Lower leg skin (tissue), 4 donors: ENCODE data around the gene FBXO27. TPM values are rescaled to one million over a fixed set of nuclear protein-coding genes. Genes with fewer than 3 reads are reported as not detected.
"Not testable (repeated sequence)": the region's sequence is repeated elsewhere in the genome, so short reads cannot be mapped to it uniquely, and the experiment has no call there.

Experiments
- DNase-seq, 2 donors: peaks; one replicate each; pipeline ENCODE4 v3.0.0-alpha.2; 2019; ENCODE audit warnings: low spot score in 2 of 2
- H3K4me3 ChIP-seq: fragments of 200-600 bp; sonication (generic); 2 replicates; pipeline ENCODE4 v1.5.1; 2017; ENCODE audit warnings: mild to moderate bottlenecking, low read depth; ENCODE audit not compliant: poor library complexity, severe bottlenecking
- CTCF ChIP-seq, 3 donors: fragments of 450-650 bp; IDR thresholded peaks; one replicate each; pipeline ENCODE4 v1.5.1; 2016; ENCODE audit warnings: antibody characterized with exemption in 3 of 3, mild to moderate bottlenecking in 3 of 3, moderate library complexity in 2 of 3
- POLR2A ChIP-seq, 2 donors: fragments of 450-650 bp; IDR thresholded peaks; one replicate each; pipeline ENCODE4 v1.6.1; 2016 to 2017; ENCODE audit warnings: antibody characterized with exemption in 2 of 2, mild to moderate bottlenecking in 1 of 2, moderate library complexity in 1 of 2
- WGBS, 2 donors: methylation state at CpG; one replicate each; pipeline ENCODE4 v1.1.5; 2018; 5-methylcytosine and 5-hydroxymethylcytosine counted together
- intact Hi-C: fragments of 100-400 bp; cut with DNase I; formaldehyde crosslinking; loops from one replicate; pipeline ENCODE4 v1.15.0; 2023; ENCODE audit warnings: low total_unique reads
- total RNA-seq, 4 donors: library from RNA; depleted of rRNA; stranded (reverse); fragments of >200 nt; gene quantifications; one replicate each; pipeline ENCODE4 v1.1.0, GENCODE V29; 2016

FBXO27 gene
- total RNA-seq, 4 donors from 2014 or later: 25.0 to 33.3 (median 29.1) TPM

DNA sequence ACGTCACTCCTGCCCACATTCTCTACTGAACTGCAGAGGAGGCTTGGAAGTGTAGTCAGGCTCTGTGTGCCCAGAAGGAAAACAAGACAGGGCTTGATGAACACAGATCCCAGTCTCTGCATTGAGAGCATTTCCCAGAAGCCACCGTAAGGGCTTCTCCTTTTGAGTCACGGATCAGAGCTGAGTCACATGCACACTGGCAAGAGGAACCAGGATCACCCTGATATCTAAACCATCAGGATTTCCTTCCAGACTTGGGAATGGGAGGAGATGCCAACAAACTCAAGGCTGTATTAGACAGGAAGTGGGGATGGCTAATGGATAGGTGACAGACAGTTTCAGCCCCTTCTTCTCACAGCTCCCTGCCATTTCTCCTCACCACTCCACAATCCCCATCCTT lies 39.1 kb downstream of the FBXO27 start:
- TF ChIP-seq CTCF (IDR thresholded peaks at IDR 0.05) (no peak), POLR2A (IDR thresholded peaks at IDR 0.05) (no peak)
- peak in 1 of 2 donors; percentile 34 for DNase-seq
- intact Hi-C loops: no loop called here
- no peak overlapping the region for H3K4me3 ChIP-seq
- 37 to 38% methylated on average over 3 of the region's 3 CpGs for WGBS, 2 donors

GRCh38 chr19:38990949-38991697 lies 41.2 kb downstream of the FBXO27 start:
- TF ChIP-seq POLR2A (IDR thresholded peaks at IDR 0.05): no peak
- TF ChIP-seq CTCF (IDR thresholded peaks at IDR 0.05): no peak
- no peak for DNase-seq
- 76 to 78% methylated on average over 13 of the region's 13 CpGs for WGBS, 2 donors
- no peak overlapping the region for H3K4me3 ChIP-seq
- intact Hi-C loops: no loop called here

DNA sequence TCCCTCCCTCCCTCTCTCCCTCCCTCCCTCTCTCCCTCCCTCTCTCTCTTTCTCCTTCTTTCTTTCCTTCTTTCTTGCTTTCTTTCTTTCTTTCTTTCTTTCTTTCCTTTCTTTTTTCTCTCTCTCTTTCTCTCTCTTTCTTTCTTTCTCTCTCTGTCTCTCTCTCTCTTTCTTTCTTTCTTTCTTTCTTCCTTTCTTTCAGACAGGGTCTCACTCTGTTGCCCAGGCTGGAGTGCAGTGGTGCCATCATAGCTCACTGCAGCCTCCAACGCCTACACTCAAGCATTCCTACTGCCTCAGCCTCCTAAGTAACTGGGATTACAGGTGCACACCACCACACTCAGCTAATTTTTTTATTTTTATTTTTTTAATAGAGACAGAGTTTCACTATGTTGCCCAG lies 42.7 kb downstream of the FBXO27 start:
- WGBS, 2 donors: 83 to 85% methylated on average over 1 of the region's 1 CpG
- intact Hi-C loops, H3K4me3 ChIP-seq, DNase-seq: not testable (repeated sequence)

- WGBS, 2 donors: 35 to 43% methylated on average over 8 to 12 of the region's 12 CpGs
- no peak overlapping the region for H3K4me3 ChIP-seq
- intact Hi-C loops: no loop called here
- TF ChIP-seq CTCF (IDR thresholded peaks at IDR 0.05) (no peak), POLR2A (IDR thresholded peaks at IDR 0.05) (no peak)
- no peak for DNase-seq
Observed at GRCh38 chr19:38989066-38989605, 43.2 kb downstream of the FBXO27 start.

DNA sequence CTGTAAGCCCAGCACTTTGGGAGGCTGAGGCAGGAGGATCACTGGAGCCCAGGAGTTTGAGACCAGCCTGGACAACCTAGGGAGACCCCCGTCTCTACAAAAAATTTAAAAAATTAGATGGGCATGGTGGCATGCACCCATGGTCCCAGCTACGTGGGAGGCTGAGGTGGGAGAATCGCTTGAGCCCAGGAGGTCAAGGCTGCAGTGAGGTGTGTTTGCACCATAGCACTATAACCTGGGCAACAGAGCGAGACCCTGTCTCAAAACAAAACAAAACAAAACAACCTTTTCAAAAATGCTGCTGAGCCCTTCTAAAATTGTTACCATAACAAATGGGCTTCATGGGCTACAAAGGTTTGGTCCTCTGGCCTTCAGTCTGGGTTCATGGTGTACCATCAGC lies 43.7 kb downstream of the FBXO27 start:
- 87 to 88% methylated on average over 4 of the region's 4 CpGs for WGBS, 2 donors
- DNase-seq, intact Hi-C loops, H3K4me3 ChIP-seq: not testable (repeated sequence)

- intact Hi-C loops, DNase-seq, H3K4me3 ChIP-seq: not testable (repeated sequence)
- 93 to 94% methylated on average over 6 of the region's 6 CpGs for WGBS, 2 donors
Observed at GRCh38 chr19:38987745-38988144, 44.6 kb downstream of the FBXO27 start.

GRCh38 chr19:38985262-38985661 lies 47.1 kb downstream of the FBXO27 start:
- WGBS, 2 donors: 82% methylated on average over 1 of the region's 1 CpG
- TF ChIP-seq CTCF (IDR thresholded peaks at IDR 0.05): no peak
- TF ChIP-seq POLR2A (IDR thresholded peaks at IDR 0.05): no peak
- no peak for DNase-seq
- intact Hi-C loops: no loop called here
- no peak overlapping the region for H3K4me3 ChIP-seq
